PC-3 (cell line): ENCODE data around the gene OGDH. TPM values are rescaled to one million over a fixed set of nuclear protein-coding genes. Genes with fewer than 3 reads are reported as not detected.

ENCODE experiments used
- ATAC-seq: fragments of 200-7000 bp; cut with Tn5 transposase; 2 replicates; pipeline ENCODE4 v1.9.1; 2020; ENCODE audit warnings: mild to moderate bottlenecking, moderate library complexity
- BruUV-seq: library from RNA; stranded (reverse); fragments of 400-500 nt; replicated peaks from 2 replicates; lab custom pipeline; 2021; lab: Mats Ljungman, UMichigan
- CTCF ChIA-PET: fragments of 300-600 bp; sonication (Branson Sonifier 250); formaldehyde crosslinking; loops from one replicate; lab custom pipeline; 2022; ENCODE audit warnings: antibody characterized with exemption; lab: Charles Lee
- POLR2A ChIA-PET: fragments of 300-600 bp; sonication (Branson Sonifier 250); formaldehyde crosslinking; loops from one replicate; lab custom pipeline; 2022; ENCODE audit warnings: antibody characterized with exemption; ENCODE audit not compliant: unreplicated experiment; lab: Charles Lee
- DNase-seq: peaks from one replicate; pipeline ENCODE4 v3.0.0-alpha.2; 2015
- H2AFZ ChIP-seq: fragments of 300-600 bp; sonication (generic); 2 replicates; pipeline ENCODE4 v1.6.0; 2016; ENCODE audit warnings: antibody characterized with exemption, low read length
- H3F3A ChIP-seq: fragments of 300-600 bp; sonication (generic); one replicate; pipeline ENCODE4 v1.6.0; 2017; ENCODE audit warnings: antibody characterized with exemption, low read length, control low read depth, mild to moderate bottlenecking; ENCODE audit not compliant: unreplicated experiment
- H3K27ac ChIP-seq: fragments of 300-600 bp; sonication (generic); 2 replicates; pipeline ENCODE4 v1.5.1; 2016; ENCODE audit warnings: mild to moderate bottlenecking, low read length
- H3K27me3 ChIP-seq: fragments of 300-600 bp; sonication (generic); 2 replicates; pipeline ENCODE4 v1.6.1; 2016; ENCODE audit warnings: low read length, mixed read lengths
- H3K36me3 ChIP-seq: fragments of 300-600 bp; sonication (generic); 2 replicates; pipeline ENCODE4 v1.6.1; 2016; ENCODE audit warnings: low read depth, mixed run types, low read length, mixed read lengths
- H3K4me1 ChIP-seq: fragments of 300-600 bp; sonication (generic); 2 replicates; pipeline ENCODE4 v1.5.1; 2016; ENCODE audit warnings: low read length; ENCODE audit not compliant: insufficient read depth
- H3K4me2 ChIP-seq: fragments of 300-600 bp; sonication (generic); 2 replicates; pipeline ENCODE4 v1.6.0; 2016; ENCODE audit warnings: low read length
- H3K4me3 ChIP-seq: fragments of 300-600 bp; sonication (generic); 2 replicates; pipeline ENCODE4 v1.5.1; 2016; ENCODE audit warnings: mild to moderate bottlenecking, low read length, mixed read lengths
- H3K79me2 ChIP-seq: fragments of 300-600 bp; sonication (generic); 2 replicates; pipeline ENCODE4 v1.6.1; 2017; ENCODE audit warnings: low read length, mixed read lengths
- H3K9ac ChIP-seq: fragments of 300-600 bp; sonication (generic); 2 replicates; pipeline ENCODE4 v1.6.0; 2016; ENCODE audit warnings: mild to moderate bottlenecking, low read length
- H3K9me2 ChIP-seq: fragments of 300-600 bp; sonication (generic); replicated peaks from 2 replicates; pipeline ENCODE4 v1.6.1; 2016; ENCODE audit warnings: mixed run types, low read length, mixed read lengths
- H3K9me3 ChIP-seq: fragments of 300-600 bp; sonication (generic); 2 replicates; pipeline ENCODE4 v1.6.1; 2016; ENCODE audit warnings: low read length, mixed read lengths
- H4K20me1 ChIP-seq: fragments of 300-600 bp; sonication (generic); 2 replicates; pipeline ENCODE4 v1.6.1; 2016; ENCODE audit warnings: low read length, mixed read lengths
- EZH2 ChIP-seq: fragments of 300-600 bp; sonication (generic); IDR thresholded peaks from one replicate; pipeline ENCODE4 v1.6.1; 2017; ENCODE audit warnings: antibody characterized with exemption, mild to moderate bottlenecking, low read length; ENCODE audit not compliant: unreplicated experiment
- EZH2phosphoT487 ChIP-seq: fragments of 300-600 bp; sonication (generic); IDR thresholded peaks from 2 replicates; pipeline ENCODE4 v1.6.1; 2018; ENCODE audit warnings: mild to moderate bottlenecking, antibody characterized with exemption, low read length, borderline replicate concordance
- intact Hi-C: fragments of 100-400 bp; cut with micrococcal nuclease; formaldehyde crosslinking; loops from 2 replicates; pipeline ENCODE4 v1.9.0; 2023
- total RNA-seq: library from RNA; depleted of rRNA; stranded (reverse); fragments of >200 nt; gene quantifications from 2 replicates; pipeline ENCODE4 v1.2.3, GENCODE V29; 2014
- TF ChIP-seq, protein P1 (sequence below): fragments of 300-600 bp; sonication (generic); conservative IDR thresholded peaks from 2 replicates; pipeline ENCODE4 v1.5.1; 2017; ENCODE audit warnings: antibody characterized with exemption, low read depth, mild to moderate bottlenecking, low read length

The OGDH gene
- total RNA-seq, 1 experiment from 2014 or later: 66.2 TPM

- H3K9ac ChIP-seq: no peak overlapping the region
- intact Hi-C loops: no loop called here
- H3K4me1 ChIP-seq: no peaks in the 10 kb centered on the region
- no peaks in the 10 kb centered on the region for H4K20me1 ChIP-seq
- no peak overlapping the region for H3K4me3 ChIP-seq
- TF ChIP-seq EZH2phosphoT487: no peak
- TF ChIP-seq EZH2: no peak
- TF ChIP-seq, protein P1, sequence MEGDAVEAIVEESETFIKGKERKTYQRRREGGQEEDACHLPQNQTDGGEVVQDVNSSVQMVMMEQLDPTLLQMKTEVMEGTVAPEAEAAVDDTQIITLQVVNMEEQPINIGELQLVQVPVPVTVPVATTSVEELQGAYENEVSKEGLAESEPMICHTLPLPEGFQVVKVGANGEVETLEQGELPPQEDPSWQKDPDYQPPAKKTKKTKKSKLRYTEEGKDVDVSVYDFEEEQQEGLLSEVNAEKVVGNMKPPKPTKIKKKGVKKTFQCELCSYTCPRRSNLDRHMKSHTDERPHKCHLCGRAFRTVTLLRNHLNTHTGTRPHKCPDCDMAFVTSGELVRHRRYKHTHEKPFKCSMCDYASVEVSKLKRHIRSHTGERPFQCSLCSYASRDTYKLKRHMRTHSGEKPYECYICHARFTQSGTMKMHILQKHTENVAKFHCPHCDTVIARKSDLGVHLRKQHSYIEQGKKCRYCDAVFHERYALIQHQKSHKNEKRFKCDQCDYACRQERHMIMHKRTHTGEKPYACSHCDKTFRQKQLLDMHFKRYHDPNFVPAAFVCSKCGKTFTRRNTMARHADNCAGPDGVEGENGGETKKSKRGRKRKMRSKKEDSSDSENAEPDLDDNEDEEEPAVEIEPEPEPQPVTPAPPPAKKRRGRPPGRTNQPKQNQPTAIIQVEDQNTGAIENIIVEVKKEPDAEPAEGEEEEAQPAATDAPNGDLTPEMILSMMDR: no peak
- H3K4me2 ChIP-seq: no peak overlapping the region
- no TSS peak for BruUV-seq
- ATAC-seq (no peak), DNase-seq (no peak)
- no peaks in the 10 kb centered on the region for H3K27me3 ChIP-seq
- H3K36me3 ChIP-seq: peaks cover 2% of the 10 kb centered on the region; the same call in 1 of the 2 replicates
- H3K9me3 ChIP-seq: no peaks in the 10 kb centered on the region
- ChIA-PET POLR2A (no interaction called here), CTCF (no interaction called here)
- no peaks in the 10 kb centered on the region for H3F3A ChIP-seq
- H3K27ac ChIP-seq: no peak overlapping the region
- H3K9me2 ChIP-seq: no peaks in the 10 kb centered on the region
- no peaks in the 10 kb centered on the region for H3K79me2 ChIP-seq
- H2AFZ ChIP-seq: no peak overlapping the region
These were observed 41.7 kb downstream of the OGDH start for GRCh38 chr7:44647981-44648714.

DNA sequence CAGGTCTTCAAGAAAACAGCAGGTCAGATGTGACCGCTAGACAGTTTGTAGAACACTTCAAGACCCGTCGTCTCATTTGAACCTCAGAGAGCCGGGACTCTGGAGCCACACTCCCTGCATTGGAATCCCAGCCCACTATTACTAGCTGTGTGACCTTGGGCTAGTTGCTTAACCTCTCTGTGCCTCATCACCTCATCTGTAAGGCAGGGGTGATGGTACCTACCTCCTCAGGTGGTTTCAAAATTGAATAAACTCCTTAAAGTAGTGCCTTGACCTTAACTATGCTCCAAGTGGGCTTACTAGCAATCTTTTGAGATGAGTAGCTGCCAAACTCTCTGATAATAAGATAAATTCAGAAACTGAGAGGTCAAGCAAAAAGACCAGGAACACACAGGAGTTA, 43.8 kb downstream of the OGDH start:
- no peaks in the 10 kb centered on the region for H3K4me1 ChIP-seq
- H3K9me2 ChIP-seq: no peaks in the 10 kb centered on the region
- no peak overlapping the region for H2AFZ ChIP-seq
- no peak overlapping the region for H3K27ac ChIP-seq
- peaks cover 2% of the 10 kb centered on the region; the same call in 1 of the 2 replicates for H3K36me3 ChIP-seq
- intact Hi-C loops: no loop called here
- H3K4me2 ChIP-seq: no peak overlapping the region
- no peaks in the 10 kb centered on the region for H4K20me1 ChIP-seq
- H3K4me3 ChIP-seq: no peak overlapping the region
- BruUV-seq: no TSS peak
- no peak for ATAC-seq
- no peaks in the 10 kb centered on the region for H3K79me2 ChIP-seq
- POLR2A ChIA-PET: no interaction called here
- CTCF ChIA-PET: no interaction called here
- no peaks in the 10 kb centered on the region for H3F3A ChIP-seq
- no peak for DNase-seq
- H3K9ac ChIP-seq: no peak overlapping the region
- H3K27me3 ChIP-seq: no peaks in the 10 kb centered on the region
- no peaks in the 10 kb centered on the region for H3K9me3 ChIP-seq
- TF ChIP-seq EZH2phosphoT487 (no peak), EZH2 (no peak)
- TF ChIP-seq, protein P1: no peak

GRCh38 chr7:44650772-44651171, 44.3 kb downstream of the OGDH start:
- no peak for TF ChIP-seq EZH2phosphoT487
- no peak for TF ChIP-seq EZH2
- TF ChIP-seq, protein P1: no peak
- Histone ChIP-seq H3K4me1 (no peaks in the 10 kb centered on the region), H2AFZ (no peak overlapping the region), H3K36me3 (peaks cover 2% of the 10 kb centered on the region; the same call in 1 of the 2 replicates), H3K4me2 (no peak overlapping the region), H3F3A (no peaks in the 10 kb centered on the region), H3K9me2 (no peaks in the 10 kb centered on the region), H3K9ac (no peak overlapping the region), H4K20me1 (no peaks in the 10 kb centered on the region), H3K27ac (no peak overlapping the region), H3K4me3 (no peak overlapping the region), H3K9me3 (no peaks in the 10 kb centered on the region), H3K79me2 (no peaks in the 10 kb centered on the region), H3K27me3 (no peaks in the 10 kb centered on the region)
- ATAC-seq (no peak), DNase-seq (no peak)
- ChIA-PET CTCF (no interaction called here), POLR2A (interaction anchor here (0.6 kb wide), 1 partner anchor 44 kb away, joined by 3 read pairs; no protein-coding TSS in a partner anchor)
- intact Hi-C loops: no loop called here
- BruUV-seq: no TSS peak
